HL-60 (cell line): Measurements from ENCODE around the gene ADGRL2.

Experiments used
- DNase-seq, 2 experiments: peaks; one replicate each; pipeline ENCODE4 v3.0.0-alpha.2; 2010 to 2020; ENCODE audit warnings: low read depth in 1 of 2, low spot score in 1 of 2
- H3K27ac ChIP-seq: fragments of 250-450 bp; sonication (Bioruptor Pico); replicated peaks from 2 replicates; pipeline ENCODE4 v1.5.1; 2020; ENCODE audit warnings: mild to moderate bottlenecking, moderate library complexity
- H3K27me3 ChIP-seq: fragments of 250-450 bp; sonication (Bioruptor Pico); 2 replicates; pipeline ENCODE4 v1.5.1; 2021; ENCODE audit warnings: mild to moderate bottlenecking, moderate library complexity; ENCODE audit not compliant: insufficient read depth, poor library complexity, severe bottlenecking
- H3K4me3 ChIP-seq: replicated peaks from 2 replicates; pipeline ENCODE4 v1.5.1; 2011; ENCODE audit warnings: mild to moderate bottlenecking, control low read depth, low read length; ENCODE audit not compliant: insufficient read depth
- GABPA ChIP-seq: IDR thresholded peaks from 2 replicates; pipeline ENCODE4 v1.6.1; 2012; ENCODE audit warnings: low read depth
- POLR2AphosphoS5 ChIP-seq: IDR thresholded peaks from 2 replicates; pipeline ENCODE4 v1.6.1; 2012; ENCODE audit warnings: low read depth
- SPI1 ChIP-seq: IDR thresholded peaks from 2 replicates; pipeline ENCODE4 v1.6.1; 2012; ENCODE audit warnings: low read depth, mild to moderate bottlenecking, borderline replicate concordance
- TF ChIP-seq, protein P1 (sequence below): IDR thresholded peaks from one replicate; pipeline ENCODE4 v1.5.1; 2011; ENCODE audit warnings: low read length, control low read depth, inconsistent platforms; ENCODE audit not compliant: insufficient read depth
- TF ChIP-seq, protein P2 (sequence below): IDR thresholded peaks from 2 replicates; pipeline ENCODE4 v1.6.1; 2012; ENCODE audit warnings: low read depth; ENCODE audit not compliant: insufficient replicate concordance

The ADGRL2 gene

DNA sequence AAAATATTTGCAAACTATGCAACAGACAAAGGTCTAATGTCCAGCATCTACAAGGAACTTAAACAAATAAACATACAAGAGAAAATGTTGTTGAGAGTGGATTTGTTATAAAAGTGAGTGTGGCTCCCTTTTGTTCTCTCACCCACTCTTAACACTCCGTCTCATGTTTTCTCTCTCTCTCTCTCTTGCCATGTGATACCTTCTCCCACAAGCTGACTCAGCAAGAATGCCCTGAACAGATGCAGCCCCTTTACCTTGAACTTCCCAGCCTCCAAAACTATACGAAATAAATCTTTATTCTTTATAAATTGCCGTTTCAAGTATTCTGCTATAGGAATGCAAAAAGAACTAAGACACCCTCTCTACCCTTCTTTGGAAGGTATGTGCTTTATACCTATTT, 234.1 kb downstream of the ADGRL2 start:
- Histone ChIP-seq H3K27ac (no peak overlapping the region), H3K27me3 (no peaks in the 10 kb centered on the region), H3K4me3 (no peak overlapping the region)
- no peak for DNase-seq
- no peak for TF ChIP-seq GABPA
- no peak for TF ChIP-seq POLR2AphosphoS5
- TF ChIP-seq, protein P1, sequence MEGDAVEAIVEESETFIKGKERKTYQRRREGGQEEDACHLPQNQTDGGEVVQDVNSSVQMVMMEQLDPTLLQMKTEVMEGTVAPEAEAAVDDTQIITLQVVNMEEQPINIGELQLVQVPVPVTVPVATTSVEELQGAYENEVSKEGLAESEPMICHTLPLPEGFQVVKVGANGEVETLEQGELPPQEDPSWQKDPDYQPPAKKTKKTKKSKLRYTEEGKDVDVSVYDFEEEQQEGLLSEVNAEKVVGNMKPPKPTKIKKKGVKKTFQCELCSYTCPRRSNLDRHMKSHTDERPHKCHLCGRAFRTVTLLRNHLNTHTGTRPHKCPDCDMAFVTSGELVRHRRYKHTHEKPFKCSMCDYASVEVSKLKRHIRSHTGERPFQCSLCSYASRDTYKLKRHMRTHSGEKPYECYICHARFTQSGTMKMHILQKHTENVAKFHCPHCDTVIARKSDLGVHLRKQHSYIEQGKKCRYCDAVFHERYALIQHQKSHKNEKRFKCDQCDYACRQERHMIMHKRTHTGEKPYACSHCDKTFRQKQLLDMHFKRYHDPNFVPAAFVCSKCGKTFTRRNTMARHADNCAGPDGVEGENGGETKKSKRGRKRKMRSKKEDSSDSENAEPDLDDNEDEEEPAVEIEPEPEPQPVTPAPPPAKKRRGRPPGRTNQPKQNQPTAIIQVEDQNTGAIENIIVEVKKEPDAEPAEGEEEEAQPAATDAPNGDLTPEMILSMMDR: no peak
- TF ChIP-seq, protein P2, sequence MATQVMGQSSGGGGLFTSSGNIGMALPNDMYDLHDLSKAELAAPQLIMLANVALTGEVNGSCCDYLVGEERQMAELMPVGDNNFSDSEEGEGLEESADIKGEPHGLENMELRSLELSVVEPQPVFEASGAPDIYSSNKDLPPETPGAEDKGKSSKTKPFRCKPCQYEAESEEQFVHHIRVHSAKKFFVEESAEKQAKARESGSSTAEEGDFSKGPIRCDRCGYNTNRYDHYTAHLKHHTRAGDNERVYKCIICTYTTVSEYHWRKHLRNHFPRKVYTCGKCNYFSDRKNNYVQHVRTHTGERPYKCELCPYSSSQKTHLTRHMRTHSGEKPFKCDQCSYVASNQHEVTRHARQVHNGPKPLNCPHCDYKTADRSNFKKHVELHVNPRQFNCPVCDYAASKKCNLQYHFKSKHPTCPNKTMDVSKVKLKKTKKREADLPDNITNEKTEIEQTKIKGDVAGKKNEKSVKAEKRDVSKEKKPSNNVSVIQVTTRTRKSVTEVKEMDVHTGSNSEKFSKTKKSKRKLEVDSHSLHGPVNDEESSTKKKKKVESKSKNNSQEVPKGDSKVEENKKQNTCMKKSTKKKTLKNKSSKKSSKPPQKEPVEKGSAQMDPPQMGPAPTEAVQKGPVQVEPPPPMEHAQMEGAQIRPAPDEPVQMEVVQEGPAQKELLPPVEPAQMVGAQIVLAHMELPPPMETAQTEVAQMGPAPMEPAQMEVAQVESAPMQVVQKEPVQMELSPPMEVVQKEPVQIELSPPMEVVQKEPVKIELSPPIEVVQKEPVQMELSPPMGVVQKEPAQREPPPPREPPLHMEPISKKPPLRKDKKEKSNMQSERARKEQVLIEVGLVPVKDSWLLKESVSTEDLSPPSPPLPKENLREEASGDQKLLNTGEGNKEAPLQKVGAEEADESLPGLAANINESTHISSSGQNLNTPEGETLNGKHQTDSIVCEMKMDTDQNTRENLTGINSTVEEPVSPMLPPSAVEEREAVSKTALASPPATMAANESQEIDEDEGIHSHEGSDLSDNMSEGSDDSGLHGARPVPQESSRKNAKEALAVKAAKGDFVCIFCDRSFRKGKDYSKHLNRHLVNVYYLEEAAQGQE: no peak
- TF ChIP-seq SPI1: no peak
